Parathyroid adenoma (tissue), 2 donors: Measurements from ENCODE around the gene POLR1G.

Experiments
- H2AFZ ChIP-seq: fragments of 300-600 bp; sonication (generic); one replicate; pipeline ENCODE4 v1.7.0; 2017; ENCODE audit warnings: antibody characterized with exemption, mild to moderate bottlenecking
- H3K27ac ChIP-seq: fragments of 300-600 bp; sonication (generic); one replicate; pipeline ENCODE4 v1.7.0; 2017
- H3K27me3 ChIP-seq: fragments of 300-600 bp; sonication (generic); one replicate; pipeline ENCODE4 v1.7.0; 2017; ENCODE audit warnings: low read length; ENCODE audit not compliant: control insufficient read depth, insufficient read depth
- H3K36me3 ChIP-seq: fragments of 300-600 bp; sonication (generic); one replicate; pipeline ENCODE4 v1.7.0; 2017; ENCODE audit warnings: low read length; ENCODE audit not compliant: control insufficient read depth, insufficient read depth
- H3K4me1 ChIP-seq: fragments of 300-600 bp; sonication (generic); one replicate; pipeline ENCODE4 v1.7.0; 2017; ENCODE audit warnings: control low read depth
- H3K4me2 ChIP-seq: fragments of 300-600 bp; sonication (generic); one replicate; pipeline ENCODE4 v1.7.0; 2017; ENCODE audit warnings: low read length
- H3K4me3 ChIP-seq: fragments of 300-600 bp; sonication (generic); one replicate; pipeline ENCODE4 v1.7.0; 2017; ENCODE audit warnings: low read depth, low read length
- H3K79me2 ChIP-seq: fragments of 300-600 bp; sonication (generic); one replicate; pipeline ENCODE4 v1.7.0; 2017; ENCODE audit warnings: control low read depth
- H3K9ac ChIP-seq: fragments of 300-600 bp; sonication (generic); one replicate; pipeline ENCODE4 v1.7.0; 2017; ENCODE audit warnings: mild to moderate bottlenecking
- H3K9me3 ChIP-seq: fragments of 300-600 bp; sonication (generic); one replicate; pipeline ENCODE4 v1.7.0; 2017; ENCODE audit warnings: low read length; ENCODE audit not compliant: control insufficient read depth
- CTCF ChIP-seq: fragments of 300-600 bp; sonication (generic); IDR thresholded peaks from one replicate; pipeline ENCODE4 v1.7.0; 2017; ENCODE audit warnings: antibody characterized with exemption, mild to moderate bottlenecking
- donor health status: primary hyperparathyroidism.

The POLR1G gene

GRCh38 chr19:45419895-45420294 lies 13.5 kb downstream of the POLR1G start:
- no peaks in the 10 kb centered on the region for H3K9me3 ChIP-seq
- no peak overlapping the region for H3K4me2 ChIP-seq
- peaks cover 4% of the 10 kb centered on the region for H3K4me1 ChIP-seq
- no peak for TF ChIP-seq CTCF
- H3K36me3 ChIP-seq: no peaks in the 10 kb centered on the region
- no peak overlapping the region for H3K27ac ChIP-seq
- H3K27me3 ChIP-seq: no peaks in the 10 kb centered on the region
- H3K4me3 ChIP-seq: no peak overlapping the region
- no peak overlapping the region for H3K9ac ChIP-seq
- H2AFZ ChIP-seq: no peak overlapping the region
- no peaks in the 10 kb centered on the region for H3K79me2 ChIP-seq

DNA sequence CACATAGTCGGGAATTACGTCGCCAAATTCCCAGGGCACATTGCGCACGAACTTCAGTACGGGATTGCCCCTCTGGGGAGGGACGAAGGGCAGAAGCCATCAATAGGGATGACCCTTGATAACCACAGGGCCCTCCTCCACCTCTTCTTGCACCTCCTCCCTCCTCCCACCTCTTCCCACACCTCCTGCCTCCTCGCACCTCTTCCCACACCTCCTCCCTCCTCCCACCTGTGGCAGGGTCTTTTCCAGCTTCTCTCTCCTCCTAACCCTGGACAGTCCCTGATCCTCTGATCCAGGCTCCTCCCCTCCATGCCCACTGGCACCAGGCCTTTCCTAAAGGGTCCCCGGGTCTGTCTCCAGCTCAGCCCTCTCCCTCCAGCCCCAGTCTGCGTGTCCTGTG lies 13.9 kb downstream of the POLR1G start:
- Histone ChIP-seq H3K9ac (no peak overlapping the region), H3K27ac (no peak overlapping the region), H3K4me3 (no peak overlapping the region), H3K9me3 (no peaks in the 10 kb centered on the region), H3K36me3 (no peaks in the 10 kb centered on the region), H3K4me1 (peaks cover 4% of the 10 kb centered on the region), H3K79me2 (no peaks in the 10 kb centered on the region), H3K27me3 (no peaks in the 10 kb centered on the region), H2AFZ (no peak overlapping the region), H3K4me2 (no peak overlapping the region)
- no peak for TF ChIP-seq CTCF

DNA sequence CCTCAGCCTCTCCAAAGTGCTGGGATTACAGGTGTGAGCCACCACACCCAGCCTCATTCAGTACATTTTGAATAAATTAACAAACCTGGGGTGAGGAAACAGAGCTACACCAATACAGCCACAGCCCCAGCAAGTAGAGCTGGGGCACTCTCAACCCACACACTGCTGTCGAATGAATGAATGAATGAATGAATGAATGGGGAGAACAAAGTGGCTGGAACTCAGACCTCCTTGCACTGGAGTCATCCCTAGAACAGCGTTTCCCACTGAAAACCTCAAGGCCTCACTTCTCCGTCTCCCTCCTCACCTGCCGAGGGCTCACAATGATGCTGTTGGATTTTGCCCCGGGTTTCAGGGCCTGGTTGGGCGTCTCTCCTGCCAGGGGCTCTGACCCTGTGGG lies 14.4 kb downstream of the POLR1G start:
- H3K9me3 ChIP-seq: no peaks in the 10 kb centered on the region
- no peak overlapping the region for H3K9ac ChIP-seq
- no peak overlapping the region for H3K27ac ChIP-seq
- no peak overlapping the region for H3K4me3 ChIP-seq
- H3K4me1 ChIP-seq: peaks cover 4% of the 10 kb centered on the region
- no peak for TF ChIP-seq CTCF
- H3K27me3 ChIP-seq: no peaks in the 10 kb centered on the region
- no peak overlapping the region for H2AFZ ChIP-seq
- no peaks in the 10 kb centered on the region for H3K79me2 ChIP-seq
- no peaks in the 10 kb centered on the region for H3K36me3 ChIP-seq
- no peak overlapping the region for H3K4me2 ChIP-seq

DNA sequence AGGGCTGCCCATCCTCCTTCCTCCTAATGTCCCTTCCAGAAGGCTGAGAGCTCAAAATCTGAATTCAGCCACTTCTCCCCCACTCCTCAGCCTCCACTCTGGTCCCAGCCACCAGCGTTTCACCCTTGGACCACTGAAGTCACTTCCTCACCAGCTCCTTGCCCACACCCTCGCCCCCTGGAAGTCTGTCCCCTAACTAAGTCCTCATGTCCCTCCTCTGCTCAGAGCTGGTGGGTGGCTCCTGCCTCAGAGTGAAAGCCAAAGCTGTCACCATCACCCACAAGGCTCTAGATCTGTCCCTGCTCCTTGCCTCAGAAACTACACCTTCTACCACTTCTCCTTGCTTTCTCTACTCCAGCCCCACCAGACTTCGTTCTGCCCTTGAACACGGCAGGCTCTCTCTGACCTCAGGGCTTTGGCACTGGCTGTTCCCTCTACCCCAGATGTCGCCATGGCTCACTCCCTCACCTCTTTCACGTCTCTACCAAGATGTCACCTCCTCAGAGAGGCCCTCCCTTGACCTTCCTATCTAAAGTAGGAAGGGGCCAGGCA lies 15.6 kb downstream of the POLR1G start:
- Histone ChIP-seq H3K9ac (no peak overlapping the region), H3K9me3 (no peaks in the 10 kb centered on the region), H3K4me1 (peaks cover 4% of the 10 kb centered on the region), H3K4me3 (no peak overlapping the region), H3K27ac (no peak overlapping the region), H2AFZ (no peak overlapping the region), H3K4me2 (peak overlapping the region; percentile 14), H3K36me3 (no peaks in the 10 kb centered on the region), H3K79me2 (no peaks in the 10 kb centered on the region), H3K27me3 (no peaks in the 10 kb centered on the region)
- TF ChIP-seq CTCF: no peak

GRCh38 chr19:45423033-45423588 lies 16.7 kb downstream of the POLR1G start:
- H3K4me1 ChIP-seq: peaks cover 4% of the 10 kb centered on the region
- TF ChIP-seq CTCF: no peak
- peak overlapping the region; percentile 74 for H3K4me3 ChIP-seq

More at GRCh38 chr19:45423033-45423588, 16.7 kb downstream of the POLR1G start:
- Histone ChIP-seq H3K27ac (peak overlapping the region; percentile 84), H2AFZ (peak overlapping the region; percentile 85), H3K4me2 (peak overlapping the region; percentile 99), H3K79me2 (no peaks in the 10 kb centered on the region), H3K9me3 (no peaks in the 10 kb centered on the region), H3K36me3 (no peaks in the 10 kb centered on the region), H3K9ac (no peak overlapping the region), H3K27me3 (no peaks in the 10 kb centered on the region)
